OCI-LY1 (cell line): Measurements from ENCODE around the gene VOPP1.

ENCODE experiments used
- H2AFZ ChIP-seq: fragments of 200-600 bp; sonication (generic), shearing (Covaris generic); 2 replicates; pipeline ENCODE4 v1.6.0; 2014; ENCODE audit warnings: antibody characterized with exemption, mild to moderate bottlenecking, low read length
- H3F3A ChIP-seq: fragments of 200-600 bp; sonication (generic), shearing (Covaris generic); 2 replicates; pipeline ENCODE4 v1.6.0; 2014; ENCODE audit warnings: mild to moderate bottlenecking, antibody characterized with exemption, low read length, moderate library complexity; ENCODE audit not compliant: insufficient read depth
- H3K27ac ChIP-seq: fragments of 200-600 bp; sonication (generic); 2 replicates; pipeline ENCODE4 v1.5.1; 2014; ENCODE audit warnings: low read length, mixed run types, mild to moderate bottlenecking, low read depth; ENCODE audit not compliant: poor library complexity, severe bottlenecking
- H3K27me3 ChIP-seq: fragments of 200-600 bp; sonication (generic); 2 replicates; pipeline ENCODE4 v1.6.0; 2014; ENCODE audit warnings: antibody characterized with exemption, mild to moderate bottlenecking, low read length, moderate library complexity; ENCODE audit not compliant: insufficient read depth
- H3K36me3 ChIP-seq: fragments of 200-600 bp; sonication (generic); 2 replicates; pipeline ENCODE4 v1.6.1; 2014; ENCODE audit warnings: mild to moderate bottlenecking, antibody characterized with exemption, low read length, moderate library complexity, mixed read lengths; ENCODE audit not compliant: insufficient read depth
- H3K4me1 ChIP-seq: fragments of 200-600 bp; sonication (generic); 2 replicates; pipeline ENCODE4 v1.5.1; 2014; ENCODE audit warnings: mild to moderate bottlenecking, low read length, moderate library complexity; ENCODE audit not compliant: insufficient read depth, severe bottlenecking
- H3K4me2 ChIP-seq: fragments of 200-600 bp; sonication (generic), shearing (Covaris generic); 2 replicates; pipeline ENCODE4 v1.6.1; 2014; ENCODE audit warnings: low read length
- H3K4me3 ChIP-seq: fragments of 200-600 bp; sonication (generic); 2 replicates; pipeline ENCODE4 v1.5.1; 2014; ENCODE audit warnings: low read length, low read depth, mild to moderate bottlenecking, mixed read lengths; ENCODE audit not compliant: poor library complexity, severe bottlenecking
- H3K79me2 ChIP-seq: fragments of 200-600 bp; shearing (Covaris generic); 2 replicates; pipeline ENCODE4 v1.6.1; 2016; ENCODE audit warnings: mixed run types, low read length, mixed read lengths; ENCODE audit not compliant: insufficient read depth
- H3K9ac ChIP-seq: fragments of 200-600 bp; sonication (generic), shearing (Covaris generic); 2 replicates; pipeline ENCODE4 v1.6.1; 2014; ENCODE audit warnings: mild to moderate bottlenecking, low read length, mixed read lengths
- H3K9me2 ChIP-seq: fragments of 200-600 bp; sonication (generic), shearing (Covaris generic); 2 replicates; pipeline ENCODE4 v1.6.1; 2014; ENCODE audit warnings: low read depth, mild to moderate bottlenecking, low read length, mixed read lengths
- H3K9me3 ChIP-seq: fragments of 200-600 bp; shearing (Covaris generic); 2 replicates; pipeline ENCODE4 v1.6.1; 2014; ENCODE audit warnings: low read length, mixed read lengths
- H4K20me1 ChIP-seq: fragments of 200-600 bp; sonication (generic), shearing (Covaris generic); 2 replicates; pipeline ENCODE4 v1.6.0; 2016; ENCODE audit warnings: mild to moderate bottlenecking, low read length; ENCODE audit not compliant: insufficient read depth
- CTCF ChIP-seq: fragments of 200-600 bp; sonication (generic), shearing (Covaris generic); IDR thresholded peaks from 2 replicates; pipeline ENCODE4 v1.5.1; 2017; ENCODE audit warnings: mild to moderate bottlenecking, antibody characterized with exemption, low read length, moderate library complexity, mixed read lengths
- EZH2 ChIP-seq: fragments of 200-600 bp; sonication (generic), shearing (Covaris generic); IDR thresholded peaks from 2 replicates; pipeline ENCODE4 v1.8.0; 2017; ENCODE audit warnings: borderline replicate concordance, mixed run types, mild to moderate bottlenecking, antibody characterized with exemption, low read length, moderate library complexity, mixed read lengths

VOPP1 gene

GRCh38 chr7:55521512-55521911, 50.8 kb downstream of the VOPP1 start:
- Histone ChIP-seq H3F3A (peaks cover 1% of the 10 kb centered on the region; the same call in 1 of the 2 replicates), H3K27me3 (no peaks in the 10 kb centered on the region), H3K27ac (peak overlapping the region; percentile 73), H3K36me3 (peaks cover 38% of the 10 kb centered on the region), H3K79me2 (peaks cover 50% of the 10 kb centered on the region), H3K9me2 (no peaks in the 10 kb centered on the region), H3K9me3 (no peaks in the 10 kb centered on the region), H2AFZ (no peak overlapping the region), H3K4me1 (peaks cover 100% of the 10 kb centered on the region), H3K9ac (peak overlapping the region; percentile 59; the same call in 1 of the 2 replicates), H4K20me1 (no peaks in the 10 kb centered on the region), H3K4me3 (peak overlapping the region; percentile 7), H3K4me2 (peak overlapping the region; percentile 51; the same call in 1 of the 2 replicates)
- TF ChIP-seq EZH2 (no peak), CTCF (no peak)

GRCh38 chr7:55520426-55521140, 51.7 kb downstream of the VOPP1 start:
- Histone ChIP-seq H2AFZ (no peak overlapping the region), H3K4me3 (no peak overlapping the region), H3K27ac (peak overlapping the region; percentile 73), H3K36me3 (peaks cover 40% of the 10 kb centered on the region), H4K20me1 (no peaks in the 10 kb centered on the region), H3K9me2 (no peaks in the 10 kb centered on the region), H3K79me2 (peaks cover 41% of the 10 kb centered on the region), H3K4me1 (peaks cover 100% of the 10 kb centered on the region), H3K4me2 (no peak overlapping the region; the same call in 1 of the 2 replicates), H3K9ac (peak overlapping the region; percentile 59; the same call in 1 of the 2 replicates), H3F3A (peaks cover 7% of the 10 kb centered on the region; the same call in 1 of the 2 replicates), H3K9me3 (no peaks in the 10 kb centered on the region), H3K27me3 (no peaks in the 10 kb centered on the region)
- TF ChIP-seq EZH2 (no peak), CTCF (no peak)

GRCh38 chr7:55518836-55519235, 53.5 kb downstream of the VOPP1 start:
- no peak overlapping the region for H2AFZ ChIP-seq
- H3K27me3 ChIP-seq: no peaks in the 10 kb centered on the region
- H3K4me3 ChIP-seq: no peak overlapping the region
- H3K4me2 ChIP-seq: no peak overlapping the region; the same call in 1 of the 2 replicates
- no peaks in the 10 kb centered on the region for H4K20me1 ChIP-seq
- TF ChIP-seq EZH2 (no peak), CTCF (no peak)
- peak overlapping the region; percentile 92 for H3K27ac ChIP-seq
- peaks cover 7% of the 10 kb centered on the region; the same call in 1 of the 2 replicates for H3F3A ChIP-seq
- peaks cover 58% of the 10 kb centered on the region for H3K36me3 ChIP-seq
- H3K9me2 ChIP-seq: no peaks in the 10 kb centered on the region
- peaks cover 100% of the 10 kb centered on the region for H3K4me1 ChIP-seq
- peak overlapping the region; percentile 27; the same call in 1 of the 2 replicates for H3K9ac ChIP-seq
- no peaks in the 10 kb centered on the region for H3K9me3 ChIP-seq
- peaks cover 24% of the 10 kb centered on the region for H3K79me2 ChIP-seq
